Vagina (tissue), 2 donors: ENCODE results near the gene PLCB1. TPM values are rescaled to one million over a fixed set of nuclear protein-coding genes. Genes with fewer than 3 reads are reported as not detected.
"Not testable (repeated sequence)": the region's sequence is repeated elsewhere in the genome, so short reads cannot be mapped to it uniquely, and the experiment has no call there.

Experiments used
- DNase-seq, 2 donors: peaks; one replicate each; pipeline ENCODE4 v3.0.0-alpha.2; 2017; ENCODE audit errors: extremely low spot score in 2 of 2
- H3K27ac ChIP-seq: fragments of 200-600 bp; sonication (generic); one replicate; pipeline ENCODE4 v1.5.1; 2019
- H3K27me3 ChIP-seq: fragments of 200-600 bp; sonication (generic); one replicate; pipeline ENCODE4 v1.5.1; 2019
- H3K36me3 ChIP-seq, 2 donors: fragments of 200-600 bp; sonication (generic); one replicate each; pipeline ENCODE4 v1.5.1; 2017 to 2019
- H3K4me1 ChIP-seq: fragments of 200-600 bp; sonication (generic); one replicate; pipeline ENCODE4 v1.5.1; 2019
- H3K4me3 ChIP-seq, 2 donors: fragments of 200-600 bp; sonication (generic); 1 replicate in 1 of 2; 2 replicates in 1 of 2; pipeline ENCODE4 v1.5.1; 2016 to 2019
- H3K9me3 ChIP-seq: fragments of 200-600 bp; sonication (generic); one replicate; pipeline ENCODE4 v1.5.1; 2019
- POLR2A ChIP-seq, 2 donors: fragments of 450-650 bp; IDR thresholded peaks; one replicate each; pipeline ENCODE4 v1.6.1; 2017; ENCODE audit warnings: antibody characterized with exemption in 2 of 2, mild to moderate bottlenecking in 2 of 2, moderate library complexity in 2 of 2
- POLR2AphosphoS5 ChIP-seq, 2 donors: sonication (generic); formaldehyde crosslinking; IDR thresholded peaks; one replicate each; pipeline ENCODE4 v1.9.0; 2017; ENCODE audit warnings: antibody characterized with exemption in 2 of 2, mild to moderate bottlenecking in 2 of 2, low read depth in 1 of 2; ENCODE audit not compliant: insufficient read depth in 1 of 2
- intact Hi-C: fragments of 100-400 bp; cut with DNase I; formaldehyde crosslinking; loops from one replicate; pipeline ENCODE4 v1.15.1; 2023
- total RNA-seq: library from RNA; depleted of rRNA; stranded (reverse); fragments of >200 nt; gene quantifications from one replicate; pipeline ENCODE4 v1.2.3, GENCODE V29; 2016
- TF ChIP-seq, protein P1 (sequence below), 3 experiments: fragments of 450-650 bp in 2 of 3; fragments of 200-600 bp in 1 of 3; sonication (generic) in 1 of 3; IDR thresholded peaks; one replicate each; pipeline ENCODE4 v1.5.1; 2017 to 2019; ENCODE audit warnings: antibody characterized with exemption in 3 of 3, mild to moderate bottlenecking in 2 of 3, moderate library complexity in 2 of 3

The PLCB1 gene
- total RNA-seq, 1 donor from 2014 or later, result 32.4 TPM

DNA sequence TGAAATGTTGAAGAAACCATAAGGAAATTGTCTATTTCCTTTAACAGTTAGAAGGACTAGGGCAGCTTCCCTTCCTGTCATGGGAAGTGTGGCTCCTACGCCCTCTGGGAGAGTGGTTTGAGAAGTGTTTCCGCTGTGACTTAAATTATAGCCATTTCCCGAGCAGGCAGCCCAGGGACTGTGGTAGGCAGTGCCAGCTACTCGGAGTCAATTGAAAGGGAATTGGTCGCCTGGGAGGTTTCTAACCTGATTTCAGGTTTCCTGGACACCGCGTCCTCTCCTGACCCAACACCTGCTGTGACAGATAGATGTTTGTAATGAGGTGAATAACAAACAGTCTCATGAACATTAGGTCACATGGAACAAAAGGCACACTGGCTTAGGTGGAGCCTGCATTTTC, 680.8 kb downstream of the PLCB1 start:
- DNase-seq, result no peak
- peak in 1 of 2 donors; percentile 52 for TF ChIP-seq POLR2AphosphoS5 (IDR thresholded peaks at IDR 0.05; ENCODE audit: insufficient read depth in 1 of 2, low read depth in 1 of 2)
- TF ChIP-seq POLR2A (IDR thresholded peaks at IDR 0.05), result no peak
- TF ChIP-seq, protein P1, sequence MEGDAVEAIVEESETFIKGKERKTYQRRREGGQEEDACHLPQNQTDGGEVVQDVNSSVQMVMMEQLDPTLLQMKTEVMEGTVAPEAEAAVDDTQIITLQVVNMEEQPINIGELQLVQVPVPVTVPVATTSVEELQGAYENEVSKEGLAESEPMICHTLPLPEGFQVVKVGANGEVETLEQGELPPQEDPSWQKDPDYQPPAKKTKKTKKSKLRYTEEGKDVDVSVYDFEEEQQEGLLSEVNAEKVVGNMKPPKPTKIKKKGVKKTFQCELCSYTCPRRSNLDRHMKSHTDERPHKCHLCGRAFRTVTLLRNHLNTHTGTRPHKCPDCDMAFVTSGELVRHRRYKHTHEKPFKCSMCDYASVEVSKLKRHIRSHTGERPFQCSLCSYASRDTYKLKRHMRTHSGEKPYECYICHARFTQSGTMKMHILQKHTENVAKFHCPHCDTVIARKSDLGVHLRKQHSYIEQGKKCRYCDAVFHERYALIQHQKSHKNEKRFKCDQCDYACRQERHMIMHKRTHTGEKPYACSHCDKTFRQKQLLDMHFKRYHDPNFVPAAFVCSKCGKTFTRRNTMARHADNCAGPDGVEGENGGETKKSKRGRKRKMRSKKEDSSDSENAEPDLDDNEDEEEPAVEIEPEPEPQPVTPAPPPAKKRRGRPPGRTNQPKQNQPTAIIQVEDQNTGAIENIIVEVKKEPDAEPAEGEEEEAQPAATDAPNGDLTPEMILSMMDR (IDR thresholded peaks at IDR 0.05), result no peak

DNA sequence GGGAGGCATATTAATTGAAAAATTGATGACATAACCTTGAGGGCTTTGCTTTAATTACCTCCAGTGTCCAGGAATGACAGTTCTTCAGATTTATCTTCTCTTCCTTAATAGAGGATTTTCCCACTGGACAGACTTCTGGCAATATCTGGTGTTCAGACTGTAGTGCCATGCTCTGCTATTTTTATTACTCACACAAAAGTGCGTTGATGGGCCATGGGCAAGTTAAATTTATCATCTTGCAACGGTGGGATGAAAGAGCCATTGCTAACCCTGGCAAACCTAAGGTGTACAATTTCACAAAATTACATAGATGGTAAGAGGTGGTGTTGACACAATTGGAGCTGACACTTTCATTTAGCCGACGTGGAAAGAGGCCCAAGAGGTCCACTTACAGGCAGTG, 683.1 kb downstream of the PLCB1 start:
- no peak overlapping the region for H3K4me3 ChIP-seq
- no peak overlapping the region for H3K27ac ChIP-seq
- DNase-seq, result no peak
- intact Hi-C loops, result no loop called here
- H3K27me3 ChIP-seq, result no peaks in the 10 kb centered on the region
- TF ChIP-seq, protein P1 (IDR thresholded peaks at IDR 0.05), result no peak
- TF ChIP-seq POLR2AphosphoS5 (IDR thresholded peaks at IDR 0.05; ENCODE audit: insufficient read depth in 1 of 2, low read depth in 1 of 2) (no peak), POLR2A (IDR thresholded peaks at IDR 0.05) (no peak)
- no peaks in the 10 kb centered on the region for H3K4me1 ChIP-seq
- H3K36me3 ChIP-seq, result no peaks in the 10 kb centered on the region
- no peaks in the 10 kb centered on the region for H3K9me3 ChIP-seq

More for the DNA sequence above, 680.8 kb downstream of the PLCB1 start:
- Histone ChIP-seq H3K27me3 (no peaks in the 10 kb centered on the region), H3K4me3 (no peak overlapping the region), H3K27ac (no peak overlapping the region), H3K4me1 (no peaks in the 10 kb centered on the region), H3K9me3 (no peaks in the 10 kb centered on the region), H3K36me3 (no peaks in the 10 kb centered on the region)
- intact Hi-C loops, result no loop called here

DNA sequence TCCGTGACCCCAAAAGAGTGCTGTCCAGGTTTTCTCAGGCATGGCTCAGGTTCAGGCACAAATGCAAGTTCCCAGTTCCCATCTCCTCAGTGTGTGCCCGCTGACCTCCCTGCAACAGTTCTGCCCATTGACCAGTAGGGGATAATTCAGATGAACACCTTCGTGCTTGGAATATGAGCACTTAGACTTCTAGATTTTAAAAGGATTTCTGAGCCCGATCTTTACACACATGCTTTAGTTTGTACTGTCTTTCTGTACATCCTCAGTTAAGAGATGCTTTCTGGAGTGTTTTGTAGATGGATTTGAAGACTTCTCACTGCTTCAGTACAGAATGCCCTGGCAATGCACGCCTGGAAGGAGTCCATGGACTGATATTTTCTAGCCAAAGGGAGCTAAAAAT, 697.2 kb downstream of the PLCB1 start:
- H3K36me3 ChIP-seq, result no peaks in the 10 kb centered on the region
- DNase-seq, result no peak
- no peak overlapping the region for H3K27ac ChIP-seq
- intact Hi-C loops, result no loop called here
- no peaks in the 10 kb centered on the region for H3K9me3 ChIP-seq
- TF ChIP-seq, protein P1 (IDR thresholded peaks at IDR 0.05), result peak in 1 of 3 experiments; percentile 6
- TF ChIP-seq POLR2A (IDR thresholded peaks at IDR 0.05), result no peak
- TF ChIP-seq POLR2AphosphoS5 (IDR thresholded peaks at IDR 0.05; ENCODE audit: insufficient read depth in 1 of 2, low read depth in 1 of 2), result no peak
- H3K4me1 ChIP-seq, result no peaks in the 10 kb centered on the region
- H3K4me3 ChIP-seq, result no peak overlapping the region
- no peaks in the 10 kb centered on the region for H3K27me3 ChIP-seq

DNA sequence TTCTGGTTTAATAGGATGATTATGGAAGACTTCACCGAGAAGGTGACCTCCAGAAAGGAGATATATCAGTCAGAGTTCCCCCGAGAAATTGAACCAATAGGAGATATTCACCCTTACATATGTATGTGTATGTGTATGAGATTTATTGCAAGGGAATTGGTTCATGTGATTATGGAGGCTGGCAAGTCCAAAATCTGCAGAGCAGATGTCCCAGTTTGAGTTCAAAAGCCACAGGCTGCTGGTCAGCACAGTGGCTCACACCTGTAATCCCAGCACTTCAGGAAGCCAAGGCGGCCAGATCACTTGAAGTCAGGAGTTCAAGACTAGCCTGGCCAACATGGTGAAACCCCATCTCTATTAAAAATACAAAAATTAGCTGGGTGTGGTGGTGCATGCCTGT, 702.2 kb downstream of the PLCB1 start:
- intact Hi-C loops, H3K36me3 ChIP-seq, DNase-seq, H3K9me3 ChIP-seq, H3K27me3 ChIP-seq, H3K27ac ChIP-seq, H3K4me3 ChIP-seq, H3K4me1 ChIP-seq: not testable (repeated sequence)

DNA sequence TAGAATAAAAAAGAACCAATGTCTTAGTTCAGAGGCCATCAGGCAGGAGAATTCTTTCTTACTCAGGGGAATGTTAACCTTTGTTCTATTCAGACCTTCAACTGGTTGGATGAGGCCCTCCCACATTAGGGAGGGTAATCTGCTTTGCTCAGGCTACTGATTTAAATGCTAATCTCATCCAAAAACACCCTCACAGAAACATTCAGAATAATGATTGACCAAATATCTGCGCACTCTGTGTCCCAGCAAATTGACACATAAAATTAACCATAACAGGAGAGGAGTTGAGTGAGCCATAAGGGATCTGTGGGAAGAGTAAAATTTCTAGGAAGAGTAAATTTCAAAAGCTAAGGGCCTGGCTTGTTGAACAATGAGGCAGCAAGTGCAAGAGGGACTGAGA, 702.8 kb downstream of the PLCB1 start:
- no peak for DNase-seq
- no peak for TF ChIP-seq POLR2A (IDR thresholded peaks at IDR 0.05)
- no peak for TF ChIP-seq POLR2AphosphoS5 (IDR thresholded peaks at IDR 0.05; ENCODE audit: insufficient read depth in 1 of 2, low read depth in 1 of 2)
- TF ChIP-seq, protein P1 (IDR thresholded peaks at IDR 0.05), result no peak
- Histone ChIP-seq H3K4me3 (no peak overlapping the region), H3K27ac (no peak overlapping the region), H3K4me1 (no peaks in the 10 kb centered on the region), H3K27me3 (no peaks in the 10 kb centered on the region), H3K9me3 (no peaks in the 10 kb centered on the region), H3K36me3 (no peaks in the 10 kb centered on the region)
- intact Hi-C loops, result no loop called here

DNA sequence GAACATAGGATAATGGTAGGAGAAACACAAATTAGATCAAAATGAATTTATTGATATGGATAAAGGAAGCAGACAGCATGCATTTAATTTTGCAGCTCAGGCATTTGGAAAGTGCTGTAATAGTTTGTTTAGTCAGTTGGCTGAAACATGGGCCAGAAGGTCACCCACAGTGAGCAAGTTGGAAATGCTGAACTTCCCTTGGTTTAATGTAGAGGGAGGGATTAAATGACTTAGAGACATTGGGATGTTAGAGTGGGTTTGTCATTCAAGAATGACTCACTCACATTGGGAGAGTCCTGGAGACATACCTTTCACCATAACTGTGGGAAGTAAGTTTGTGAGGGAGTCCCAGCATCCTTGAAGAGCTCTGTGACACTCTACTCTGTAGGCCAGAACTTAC, 705.3 kb downstream of the PLCB1 start:
- intact Hi-C loops, result no loop called here
- no peak for DNase-seq
- Histone ChIP-seq H3K4me3 (no peak overlapping the region), H3K4me1 (no peaks in the 10 kb centered on the region), H3K9me3 (no peaks in the 10 kb centered on the region), H3K27me3 (no peaks in the 10 kb centered on the region), H3K27ac (no peak overlapping the region), H3K36me3 (no peaks in the 10 kb centered on the region)
- TF ChIP-seq POLR2A (IDR thresholded peaks at IDR 0.05), result no peak
- no peak for TF ChIP-seq POLR2AphosphoS5 (IDR thresholded peaks at IDR 0.05; ENCODE audit: insufficient read depth in 1 of 2, low read depth in 1 of 2)
- TF ChIP-seq, protein P1 (IDR thresholded peaks at IDR 0.05), result no peak
